Measurements from ENCODE around the gene PCDHGB3. TPM values are rescaled to one million over a fixed set of nuclear protein-coding genes. Genes with fewer than 3 reads are reported as not detected.

The PCDHGB3 gene
- polyA plus RNA-seq, 1 of the 3 experiments (the other 2 are of a cell fraction), result 0.53 TPM

DNA sequence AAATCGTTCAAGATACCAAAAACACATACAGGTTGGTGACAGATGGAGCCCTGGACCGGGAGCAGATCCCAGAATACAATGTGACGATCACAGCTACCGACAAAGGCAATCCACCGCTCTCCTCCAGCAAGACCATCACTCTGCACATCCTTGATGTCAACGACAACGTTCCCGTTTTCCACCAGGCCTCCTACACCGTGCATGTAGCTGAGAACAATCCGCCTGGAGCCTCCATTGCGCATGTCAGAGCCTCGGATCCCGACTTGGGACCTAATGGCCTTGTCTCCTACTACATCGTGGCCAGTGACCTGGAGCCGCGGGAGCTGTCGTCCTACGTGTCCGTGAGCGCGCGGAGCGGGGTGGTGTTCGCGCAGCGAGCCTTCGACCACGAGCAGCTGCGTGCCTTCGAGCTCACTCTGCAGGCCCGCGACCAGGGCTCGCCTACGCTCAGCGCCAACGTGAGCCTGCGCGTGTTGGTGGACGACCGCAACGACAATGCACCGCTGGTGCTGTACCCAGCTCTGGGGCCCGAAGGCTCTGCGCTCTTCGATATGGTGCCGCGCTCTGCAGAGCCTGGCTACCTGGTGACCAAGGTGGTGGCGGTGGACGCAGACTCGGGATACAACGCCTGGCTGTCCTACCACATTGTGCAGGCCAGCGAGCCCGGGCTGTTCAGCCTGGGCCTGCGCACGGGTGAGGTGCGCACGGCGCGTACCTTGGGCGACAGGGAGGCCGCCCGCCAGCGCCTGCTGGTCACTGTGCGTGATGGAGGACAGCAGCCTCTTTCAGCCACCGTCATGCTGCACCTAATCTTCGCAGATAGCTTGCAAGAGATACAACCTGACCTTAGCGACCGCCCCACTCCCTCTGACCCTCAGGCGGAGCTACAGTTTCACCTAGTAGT is 1.8 kb downstream of the PCDHGB3 start (continued):
- TF ChIP-seq, protein P1, sequence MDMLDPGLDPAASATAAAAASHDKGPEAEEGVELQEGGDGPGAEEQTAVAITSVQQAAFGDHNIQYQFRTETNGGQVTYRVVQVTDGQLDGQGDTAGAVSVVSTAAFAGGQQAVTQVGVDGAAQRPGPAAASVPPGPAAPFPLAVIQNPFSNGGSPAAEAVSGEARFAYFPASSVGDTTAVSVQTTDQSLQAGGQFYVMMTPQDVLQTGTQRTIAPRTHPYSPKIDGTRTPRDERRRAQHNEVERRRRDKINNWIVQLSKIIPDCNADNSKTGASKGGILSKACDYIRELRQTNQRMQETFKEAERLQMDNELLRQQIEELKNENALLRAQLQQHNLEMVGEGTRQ (IDR thresholded peaks at IDR 0.05; ENCODE audit: borderline replicate concordance, low read depth, low read length), result no peak
- TF ChIP-seq SMC3 (IDR thresholded peaks at IDR 0.05; ENCODE audit: low read depth, low read length) (no peak), FOXJ3 (CRISPR knock-in tag; IDR thresholded peaks at IDR 0.05) (no peak), EP300 (IDR thresholded peaks at IDR 0.05; ENCODE audit: borderline replicate concordance in 1 of 2, low read depth in 1 of 2, low read length in 1 of 2) (no peak), GATA2 (CRISPR knock-in tag; IDR thresholded peaks at IDR 0.05) (no peak)
- TF ChIP-seq, protein P2, sequence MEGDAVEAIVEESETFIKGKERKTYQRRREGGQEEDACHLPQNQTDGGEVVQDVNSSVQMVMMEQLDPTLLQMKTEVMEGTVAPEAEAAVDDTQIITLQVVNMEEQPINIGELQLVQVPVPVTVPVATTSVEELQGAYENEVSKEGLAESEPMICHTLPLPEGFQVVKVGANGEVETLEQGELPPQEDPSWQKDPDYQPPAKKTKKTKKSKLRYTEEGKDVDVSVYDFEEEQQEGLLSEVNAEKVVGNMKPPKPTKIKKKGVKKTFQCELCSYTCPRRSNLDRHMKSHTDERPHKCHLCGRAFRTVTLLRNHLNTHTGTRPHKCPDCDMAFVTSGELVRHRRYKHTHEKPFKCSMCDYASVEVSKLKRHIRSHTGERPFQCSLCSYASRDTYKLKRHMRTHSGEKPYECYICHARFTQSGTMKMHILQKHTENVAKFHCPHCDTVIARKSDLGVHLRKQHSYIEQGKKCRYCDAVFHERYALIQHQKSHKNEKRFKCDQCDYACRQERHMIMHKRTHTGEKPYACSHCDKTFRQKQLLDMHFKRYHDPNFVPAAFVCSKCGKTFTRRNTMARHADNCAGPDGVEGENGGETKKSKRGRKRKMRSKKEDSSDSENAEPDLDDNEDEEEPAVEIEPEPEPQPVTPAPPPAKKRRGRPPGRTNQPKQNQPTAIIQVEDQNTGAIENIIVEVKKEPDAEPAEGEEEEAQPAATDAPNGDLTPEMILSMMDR (IDR thresholded peaks at IDR 0.05), result no peak
- TF ChIP-seq, protein P3, sequence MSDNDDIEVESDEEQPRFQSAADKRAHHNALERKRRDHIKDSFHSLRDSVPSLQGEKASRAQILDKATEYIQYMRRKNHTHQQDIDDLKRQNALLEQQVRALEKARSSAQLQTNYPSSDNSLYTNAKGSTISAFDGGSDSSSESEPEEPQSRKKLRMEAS (IDR thresholded peaks at IDR 0.05; ENCODE audit: low read depth), result no peak
- TF ChIP-seq, protein P4, sequence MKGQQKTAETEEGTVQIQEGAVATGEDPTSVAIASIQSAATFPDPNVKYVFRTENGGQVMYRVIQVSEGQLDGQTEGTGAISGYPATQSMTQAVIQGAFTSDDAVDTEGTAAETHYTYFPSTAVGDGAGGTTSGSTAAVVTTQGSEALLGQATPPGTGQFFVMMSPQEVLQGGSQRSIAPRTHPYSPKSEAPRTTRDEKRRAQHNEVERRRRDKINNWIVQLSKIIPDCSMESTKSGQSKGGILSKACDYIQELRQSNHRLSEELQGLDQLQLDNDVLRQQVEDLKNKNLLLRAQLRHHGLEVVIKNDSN (IDR thresholded peaks at IDR 0.05; ENCODE audit: borderline replicate concordance, low read depth), result no peak

DNA sequence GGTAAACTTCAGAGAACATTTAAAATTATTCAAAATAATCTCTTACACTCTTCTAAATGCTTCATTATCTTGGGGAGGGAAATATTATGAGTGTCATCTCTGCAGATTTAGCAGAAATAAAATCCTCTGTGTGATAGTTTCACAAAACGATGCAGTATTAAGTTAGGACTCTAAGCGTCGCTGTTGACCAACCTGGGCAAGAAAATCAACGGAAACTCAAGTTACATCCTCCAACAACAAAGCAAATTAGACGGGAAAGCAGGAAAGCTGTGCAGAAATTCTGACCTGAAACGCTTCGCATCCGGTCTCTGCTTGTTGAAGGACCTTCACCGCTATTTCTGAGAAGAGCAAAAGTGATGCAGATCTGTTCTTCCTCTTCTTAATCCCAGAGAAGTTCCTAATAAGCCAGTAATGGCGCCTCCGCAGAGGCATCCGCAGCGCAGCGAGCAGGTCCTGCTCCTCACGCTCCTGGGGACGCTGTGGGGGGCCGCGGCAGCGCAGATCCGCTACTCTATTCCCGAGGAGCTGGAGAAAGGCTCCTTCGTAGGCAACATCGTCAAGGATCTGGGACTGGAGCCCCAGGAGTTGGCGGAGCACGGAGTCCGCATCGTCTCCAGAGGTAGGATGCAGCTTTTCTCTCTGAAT is 3.8 kb downstream of the PCDHGB3 start, which contains the start of gene PCDHGA6:
Gene PCDHGA6, plus strand, starts transcription at position 219 of the 645 bp plus-strand sequence. Its CDS starts 193 bp downstream, at position 412.
- 67% methylated on average over 27 of the region's 27 CpGs for WGBS (ENCODE audit: low lambda C conversion rate)
- DNase-seq, result no peak
- Histone ChIP-seq H3K4me3 (ENCODE audit: low read depth in 2 of 2, low read length in 1 of 2) (no peak within 1 kb of the TSS; a peak in 1 of 4 replicates), H3K36me3 (replicated peaks in 1 of 2; ENCODE audit: control insufficient read depth in 1 of 2, insufficient read depth in 2 of 2, low read length in 1 of 2) (peaks cover 0 to 14% of the 10 kb centered on the region in 2 experiments), H3K27me3 (ENCODE audit: insufficient read depth) (no peaks in the 10 kb centered on the region), H3K4me2 (no peak within 1 kb of the TSS), H3K9me2 (no peaks in the 10 kb centered on the region), H3K4me1 (ENCODE audit: control insufficient read depth in 1 of 2, insufficient read depth in 2 of 2, low read depth in 1 of 2, low read length in 1 of 2) (no peaks in the 10 kb centered on the region), H4K20me1 (ENCODE audit: insufficient read depth) (no peaks in the 10 kb centered on the region), H3K9ac (no peak within 1 kb of the TSS), H3F3A (replicated peaks; ENCODE audit: insufficient read depth) (no peaks in the 10 kb centered on the region), H2AFZ (ENCODE audit: low read depth) (no peak within 1 kb of the TSS), H3K79me2 (ENCODE audit: insufficient read depth) (no peaks in the 10 kb centered on the region), H3K9me3 (no peaks in the 10 kb centered on the region; the same call in 1 of the 2 replicates), H3K27ac (ENCODE audit: low read depth in 2 of 2, low read length in 1 of 2) (no peak within 1 kb of the TSS)
- TF ChIP-seq YY1 (IDR thresholded peaks at IDR 0.05; ENCODE audit: low read depth) (no peak), RAD21 (IDR thresholded peaks at IDR 0.05; ENCODE audit: low read length) (peak; percentile 45), RXRA (IDR thresholded peaks at IDR 0.05; ENCODE audit: borderline replicate concordance, low read depth) (no peak)
- TF ChIP-seq, protein P2 (IDR thresholded peaks at IDR 0.05), result peak; percentile 52
- TF ChIP-seq, protein P5, sequence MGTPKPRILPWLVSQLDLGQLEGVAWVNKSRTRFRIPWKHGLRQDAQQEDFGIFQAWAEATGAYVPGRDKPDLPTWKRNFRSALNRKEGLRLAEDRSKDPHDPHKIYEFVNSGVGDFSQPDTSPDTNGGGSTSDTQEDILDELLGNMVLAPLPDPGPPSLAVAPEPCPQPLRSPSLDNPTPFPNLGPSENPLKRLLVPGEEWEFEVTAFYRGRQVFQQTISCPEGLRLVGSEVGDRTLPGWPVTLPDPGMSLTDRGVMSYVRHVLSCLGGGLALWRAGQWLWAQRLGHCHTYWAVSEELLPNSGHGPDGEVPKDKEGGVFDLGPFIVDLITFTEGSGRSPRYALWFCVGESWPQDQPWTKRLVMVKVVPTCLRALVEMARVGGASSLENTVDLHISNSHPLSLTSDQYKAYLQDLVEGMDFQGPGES (IDR thresholded peaks at IDR 0.05; ENCODE audit: low read depth, low read length), result no peak
- CTCF ChIA-PET, result interaction anchor here (0.9 to 1.8 kb wide), 5 partner anchors 12 to 193 kb away, joined by 3 to 8 read pairs (median 4); partner anchors contain the start of gene PCDHB14
- POLR2A ChIA-PET, result no interaction called here

Data from SK-N-SH (cell line).